HepG2 (cell line): Measurements from ENCODE around the gene ZNF620. TPM values are rescaled to one million over a fixed set of nuclear protein-coding genes. Genes with fewer than 3 reads are reported as not detected.
A peak's percentile ranks its signal among the peaks of the same experiment; 100 is the strongest.

Source experiments
- ARNTL ChIP-seq: sonication (generic); formaldehyde crosslinking; IDR thresholded peaks from 2 replicates; pipeline ENCODE4 v1.4.0; 2020; ENCODE audit warnings: mild to moderate bottlenecking, missing genetic modification reagents
- CCAR2 ChIP-seq: fragments of 200-400 bp; formaldehyde crosslinking; optimal IDR thresholded peaks from 2 replicates; pipeline ENCODE3; 2018; ENCODE audit warnings: low read depth, mild to moderate bottlenecking, low read length, moderate library complexity
- FOSL1 ChIP-seq: sonication (generic); formaldehyde crosslinking; IDR thresholded peaks from 2 replicates; pipeline ENCODE4 v1.9.0; 2021; ENCODE audit warnings: missing genetic modification reagents, borderline replicate concordance
- IKZF1 ChIP-seq: fragments of 450-650 bp; IDR thresholded peaks from 2 replicates; pipeline ENCODE4 v1.7.1; 2016
- RCOR2 ChIP-seq: IDR thresholded peaks from 2 replicates; pipeline ENCODE4 v1.6.1; 2016; ENCODE audit warnings: missing biosample characterization, missing genetic modification reagents
- SALL2 ChIP-seq: sonication (generic); formaldehyde crosslinking; IDR thresholded peaks from 2 replicates; pipeline ENCODE4 v1.8.1; 2023; ENCODE audit warnings: mild to moderate bottlenecking, missing genetic modification reagents, inconsistent platforms
- SAP130 ChIP-seq: IDR thresholded peaks from 2 replicates; pipeline ENCODE4 v1.6.1; 2016; ENCODE audit warnings: low read depth
- SMAD1 ChIP-seq: sonication (generic); formaldehyde crosslinking; IDR thresholded peaks from 2 replicates; pipeline ENCODE4 v1.4.0; 2020; ENCODE audit warnings: missing genetic modification reagents, low read depth, mild to moderate bottlenecking, borderline replicate concordance
- ZNF251 ChIP-seq: sonication (generic); formaldehyde crosslinking; IDR thresholded peaks from 2 replicates; pipeline ENCODE4 v1.9.0; 2021; ENCODE audit warnings: mild to moderate bottlenecking, missing genetic modification reagents
- ZNF263 ChIP-seq: sonication (generic); formaldehyde crosslinking; IDR thresholded peaks from 2 replicates; pipeline ENCODE4 v1.4.0; 2020; ENCODE audit warnings: missing genetic modification reagents
- ZNF335 ChIP-seq: sonication (generic); formaldehyde crosslinking; IDR thresholded peaks from 2 replicates; pipeline ENCODE4 v1.4.0; 2020; ENCODE audit warnings: missing genetic modification reagents
- ZNF557 ChIP-seq: sonication (generic); formaldehyde crosslinking; IDR thresholded peaks from 2 replicates; pipeline ENCODE4 v1.4.0; 2020; ENCODE audit warnings: missing genetic modification reagents
- polyA plus RNA-seq, 8 experiments: library from polyadenylated mRNA; depleted of rRNA in 3 of 8; stranded (reverse) in 7 of 8; unstranded in 1 of 8; fragments of >200 nt; fragmentation: Illumina TruSeq in 4 of 8; extraction: Trizol in 4 of 8; gene quantifications; 2 replicates each; pipeline versions ENCODE4 v1.2.1 to v1.2.3, GENCODE V29; 2011 to 2016; ENCODE audit warnings: low read depth in 4 of 8, missing spikeins in 1 of 8, mixed read lengths in 1 of 8; ENCODE audit not compliant: insufficient read depth in 1 of 8
- total RNA-seq, 5 experiments: library from RNA; depleted of rRNA; stranded (reverse); fragments of >200 nt; fragmentation: Illumina TruSeq; extraction: Trizol; gene quantifications; 2 replicates each; pipeline ENCODE4 v1.2.3, GENCODE V29; 2016; ENCODE audit warnings: low read depth in 1 of 5
- TF ChIP-seq, protein P1 (sequence below): sonication (generic); formaldehyde crosslinking; IDR thresholded peaks from 2 replicates; pipeline ENCODE4 v1.4.0; 2020; ENCODE audit warnings: missing genetic modification reagents
- TF ChIP-seq, protein P2 (sequence below): sonication (generic); formaldehyde crosslinking; conservative IDR thresholded peaks from 2 replicates; pipeline ENCODE4 v1.8.0; 2022; ENCODE audit warnings: missing genetic modification reagents
- TF ChIP-seq, protein P3 (sequence below): sonication (generic); formaldehyde crosslinking; IDR thresholded peaks from 2 replicates; pipeline ENCODE4 v1.5.0; 2020; ENCODE audit warnings: missing genetic modification reagents, mild to moderate bottlenecking, borderline replicate concordance
- TF ChIP-seq, protein P4 (sequence below): sonication (generic); formaldehyde crosslinking; IDR thresholded peaks from 2 replicates; pipeline ENCODE4 v1.4.0; 2020; ENCODE audit warnings: low read depth, mild to moderate bottlenecking, missing genetic modification reagents
- TF ChIP-seq, protein P5 (sequence below): sonication (generic); formaldehyde crosslinking; IDR thresholded peaks from 2 replicates; pipeline ENCODE4 v1.4.0; 2020; ENCODE audit warnings: mild to moderate bottlenecking, missing genetic modification reagents
- TF ChIP-seq, protein P6 (sequence below): sonication (generic); formaldehyde crosslinking; IDR thresholded peaks from 2 replicates; pipeline ENCODE4 v1.4.0; 2020; ENCODE audit warnings: missing genetic modification reagents

ZNF620 gene
- total and polyA plus RNA-seq, 2 of the 13 experiments (the other 11 are each of a cell fraction or from before 2014, with no cell fraction given): 2.3 to 12.2 TPM

DNA sequence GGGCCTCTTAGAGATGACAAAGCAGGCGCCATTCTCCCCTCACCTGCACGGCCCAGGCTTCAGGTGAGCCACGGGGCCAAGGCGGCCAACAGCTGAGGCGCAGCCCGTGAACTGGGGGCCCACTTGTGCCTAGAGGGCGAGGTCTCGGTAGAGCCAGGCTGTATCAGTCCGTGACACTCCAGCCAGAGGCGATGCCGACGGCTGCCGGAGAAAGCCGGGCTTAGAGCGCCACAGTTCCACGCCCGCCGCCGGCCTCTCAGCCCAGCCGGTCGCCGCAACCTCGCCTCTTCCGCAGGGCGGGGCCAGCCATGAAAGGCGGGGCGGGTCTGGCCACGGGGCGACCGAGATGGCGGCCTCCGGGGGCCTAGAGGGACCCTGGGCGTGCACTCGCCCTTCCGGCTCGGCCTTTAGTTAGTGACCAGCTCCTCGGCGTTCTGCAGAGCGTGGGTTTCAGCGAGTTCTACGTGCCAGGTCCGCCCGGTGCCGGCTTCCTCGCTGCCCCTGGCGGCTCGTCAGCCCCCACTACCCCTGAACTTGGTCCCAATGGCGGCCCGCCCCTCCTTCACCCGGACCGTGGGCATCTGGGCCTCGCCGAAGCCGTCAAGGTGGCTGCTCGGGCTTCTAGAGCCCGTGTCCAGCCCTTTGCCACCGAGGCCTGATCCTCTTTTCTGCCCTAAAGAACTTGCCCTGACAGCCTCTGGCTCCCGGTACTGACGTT lies 18.9 kb downstream of the ZNF620 start, which contains the start of gene ZNF621 (continued):
- TF ChIP-seq, protein P1, sequence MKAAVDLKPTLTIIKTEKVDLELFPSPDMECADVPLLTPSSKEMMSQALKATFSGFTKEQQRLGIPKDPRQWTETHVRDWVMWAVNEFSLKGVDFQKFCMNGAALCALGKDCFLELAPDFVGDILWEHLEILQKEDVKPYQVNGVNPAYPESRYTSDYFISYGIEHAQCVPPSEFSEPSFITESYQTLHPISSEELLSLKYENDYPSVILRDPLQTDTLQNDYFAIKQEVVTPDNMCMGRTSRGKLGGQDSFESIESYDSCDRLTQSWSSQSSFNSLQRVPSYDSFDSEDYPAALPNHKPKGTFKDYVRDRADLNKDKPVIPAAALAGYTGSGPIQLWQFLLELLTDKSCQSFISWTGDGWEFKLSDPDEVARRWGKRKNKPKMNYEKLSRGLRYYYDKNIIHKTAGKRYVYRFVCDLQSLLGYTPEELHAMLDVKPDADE (CRISPR knock-in tag): peak; percentile 60; the same call in 1 of the 2 replicates
- TF ChIP-seq CCAR2 (no peak), ZNF557 (CRISPR knock-in tag) (peak; percentile 96; the same call in 1 of the 2 replicates), IKZF1 (no peak), RCOR2 (CRISPR knock-in tag) (0 out of 2 replicates have a peak, but pooled peaks have one; percentile 30), ARNTL (CRISPR knock-in tag) (0 out of 2 replicates have a peak, but pooled peaks have one; percentile 50), ZNF263 (CRISPR knock-in tag) (no peak), SAP130 (CRISPR knock-in tag) (peak; percentile 96), ZNF251 (CRISPR knock-in tag) (no peak), FOSL1 (no peak), SMAD1 (no peak), SALL2 (CRISPR knock-in tag) (peak; percentile 19; the same call in 1 of the 2 replicates), ZNF335 (no peak)
- TF ChIP-seq, protein P2, sequence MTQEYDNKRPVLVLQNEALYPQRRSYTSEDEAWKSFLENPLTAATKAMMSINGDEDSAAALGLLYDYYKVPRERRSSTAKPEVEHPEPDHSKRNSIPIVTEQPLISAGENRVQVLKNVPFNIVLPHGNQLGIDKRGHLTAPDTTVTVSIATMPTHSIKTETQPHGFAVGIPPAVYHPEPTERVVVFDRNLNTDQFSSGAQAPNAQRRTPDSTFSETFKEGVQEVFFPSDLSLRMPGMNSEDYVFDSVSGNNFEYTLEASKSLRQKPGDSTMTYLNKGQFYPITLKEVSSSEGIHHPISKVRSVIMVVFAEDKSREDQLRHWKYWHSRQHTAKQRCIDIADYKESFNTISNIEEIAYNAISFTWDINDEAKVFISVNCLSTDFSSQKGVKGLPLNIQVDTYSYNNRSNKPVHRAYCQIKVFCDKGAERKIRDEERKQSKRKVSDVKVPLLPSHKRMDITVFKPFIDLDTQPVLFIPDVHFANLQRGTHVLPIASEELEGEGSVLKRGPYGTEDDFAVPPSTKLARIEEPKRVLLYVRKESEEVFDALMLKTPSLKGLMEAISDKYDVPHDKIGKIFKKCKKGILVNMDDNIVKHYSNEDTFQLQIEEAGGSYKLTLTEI: no peak
- TF ChIP-seq, protein P3, sequence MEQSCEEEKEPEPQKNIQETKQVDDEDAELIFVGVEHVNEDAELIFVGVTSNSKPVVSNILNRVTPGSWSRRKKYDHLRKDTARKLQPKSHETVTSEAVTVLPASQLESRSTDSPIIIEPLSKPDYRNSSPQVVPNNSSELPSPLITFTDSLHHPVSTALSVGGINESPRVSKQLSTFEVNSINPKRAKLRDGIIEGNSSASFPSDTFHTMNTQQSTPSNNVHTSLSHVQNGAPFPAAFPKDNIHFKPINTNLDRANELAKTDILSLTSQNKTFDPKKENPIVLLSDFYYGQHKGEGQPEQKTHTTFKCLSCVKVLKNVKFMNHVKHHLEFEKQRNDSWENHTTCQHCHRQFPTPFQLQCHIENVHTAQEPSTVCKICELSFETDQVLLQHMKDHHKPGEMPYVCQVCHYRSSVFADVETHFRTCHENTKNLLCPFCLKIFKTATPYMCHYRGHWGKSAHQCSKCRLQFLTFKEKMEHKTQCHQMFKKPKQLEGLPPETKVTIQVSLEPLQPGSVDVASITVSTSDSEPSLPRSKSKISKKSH: no peak
- TF ChIP-seq, protein P4, sequence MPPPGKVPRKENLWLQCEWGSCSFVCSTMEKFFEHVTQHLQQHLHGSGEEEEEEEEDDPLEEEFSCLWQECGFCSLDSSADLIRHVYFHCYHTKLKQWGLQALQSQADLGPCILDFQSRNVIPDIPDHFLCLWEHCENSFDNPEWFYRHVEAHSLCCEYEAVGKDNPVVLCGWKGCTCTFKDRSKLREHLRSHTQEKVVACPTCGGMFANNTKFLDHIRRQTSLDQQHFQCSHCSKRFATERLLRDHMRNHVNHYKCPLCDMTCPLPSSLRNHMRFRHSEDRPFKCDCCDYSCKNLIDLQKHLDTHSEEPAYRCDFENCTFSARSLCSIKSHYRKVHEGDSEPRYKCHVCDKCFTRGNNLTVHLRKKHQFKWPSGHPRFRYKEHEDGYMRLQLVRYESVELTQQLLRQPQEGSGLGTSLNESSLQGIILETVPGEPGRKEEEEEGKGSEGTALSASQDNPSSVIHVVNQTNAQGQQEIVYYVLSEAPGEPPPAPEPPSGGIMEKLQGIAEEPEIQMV (CRISPR knock-in tag): peak; percentile 55; the same call in 1 of the 2 replicates
- TF ChIP-seq, protein P5, sequence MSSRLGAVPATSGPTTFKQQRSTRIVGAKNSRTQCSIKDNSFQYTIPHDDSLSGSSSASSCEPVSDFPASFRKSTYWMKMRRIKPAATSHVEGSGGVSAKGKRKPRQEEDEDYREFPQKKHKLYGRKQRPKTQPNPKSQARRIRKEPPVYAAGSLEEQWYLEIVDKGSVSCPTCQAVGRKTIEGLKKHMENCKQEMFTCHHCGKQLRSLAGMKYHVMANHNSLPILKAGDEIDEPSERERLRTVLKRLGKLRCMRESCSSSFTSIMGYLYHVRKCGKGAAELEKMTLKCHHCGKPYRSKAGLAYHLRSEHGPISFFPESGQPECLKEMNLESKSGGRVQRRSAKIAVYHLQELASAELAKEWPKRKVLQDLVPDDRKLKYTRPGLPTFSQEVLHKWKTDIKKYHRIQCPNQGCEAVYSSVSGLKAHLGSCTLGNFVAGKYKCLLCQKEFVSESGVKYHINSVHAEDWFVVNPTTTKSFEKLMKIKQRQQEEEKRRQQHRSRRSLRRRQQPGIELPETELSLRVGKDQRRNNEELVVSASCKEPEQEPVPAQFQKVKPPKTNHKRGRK (CRISPR knock-in tag): no peak
- TF ChIP-seq, protein P6, sequence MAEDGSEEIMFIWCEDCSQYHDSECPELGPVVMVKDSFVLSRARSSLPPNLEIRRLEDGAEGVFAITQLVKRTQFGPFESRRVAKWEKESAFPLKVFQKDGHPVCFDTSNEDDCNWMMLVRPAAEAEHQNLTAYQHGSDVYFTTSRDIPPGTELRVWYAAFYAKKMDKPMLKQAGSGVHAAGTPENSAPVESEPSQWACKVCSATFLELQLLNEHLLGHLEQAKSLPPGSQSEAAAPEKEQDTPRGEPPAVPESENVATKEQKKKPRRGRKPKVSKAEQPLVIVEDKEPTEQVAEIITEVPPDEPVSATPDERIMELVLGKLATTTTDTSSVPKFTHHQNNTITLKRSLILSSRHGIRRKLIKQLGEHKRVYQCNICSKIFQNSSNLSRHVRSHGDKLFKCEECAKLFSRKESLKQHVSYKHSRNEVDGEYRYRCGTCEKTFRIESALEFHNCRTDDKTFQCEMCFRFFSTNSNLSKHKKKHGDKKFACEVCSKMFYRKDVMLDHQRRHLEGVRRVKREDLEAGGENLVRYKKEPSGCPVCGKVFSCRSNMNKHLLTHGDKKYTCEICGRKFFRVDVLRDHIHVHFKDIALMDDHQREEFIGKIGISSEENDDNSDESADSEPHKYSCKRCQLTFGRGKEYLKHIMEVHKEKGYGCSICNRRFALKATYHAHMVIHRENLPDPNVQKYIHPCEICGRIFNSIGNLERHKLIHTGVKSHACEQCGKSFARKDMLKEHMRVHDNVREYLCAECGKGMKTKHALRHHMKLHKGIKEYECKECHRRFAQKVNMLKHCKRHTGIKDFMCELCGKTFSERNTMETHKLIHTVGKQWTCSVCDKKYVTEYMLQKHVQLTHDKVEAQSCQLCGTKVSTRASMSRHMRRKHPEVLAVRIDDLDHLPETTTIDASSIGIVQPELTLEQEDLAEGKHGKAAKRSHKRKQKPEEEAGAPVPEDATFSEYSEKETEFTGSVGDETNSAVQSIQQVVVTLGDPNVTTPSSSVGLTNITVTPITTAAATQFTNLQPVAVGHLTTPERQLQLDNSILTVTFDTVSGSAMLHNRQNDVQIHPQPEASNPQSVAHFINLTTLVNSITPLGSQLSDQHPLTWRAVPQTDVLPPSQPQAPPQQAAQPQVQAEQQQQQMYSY (CRISPR knock-in tag): peak; percentile 50; the same call in 1 of the 2 replicates
